IMR-90 (cell line): ENCODE measurements around the gene MBIP. TPM values are rescaled to one million over a fixed set of nuclear protein-coding genes. Genes with fewer than 3 reads are reported as not detected.

Experiments used
- ATAC-seq: fragments of 200-7000 bp; cut with Tn5 transposase; 2 replicates; pipeline ENCODE4 v1.9.1; 2020; ENCODE audit warnings: low read depth, mild to moderate bottlenecking, moderate library complexity
- BruUV-seq: library from RNA; stranded (reverse); fragments of 400-500 nt; replicated peaks from 2 replicates; lab custom pipeline; 2021; lab: Mats Ljungman, UMichigan
- CTCF ChIA-PET: fragments of 300-600 bp; formaldehyde crosslinking; extraction: SDS; loops from one replicate; lab custom pipeline; 2021; ENCODE audit warnings: antibody characterized with exemption; lab: Yijun Ruan, JAX
- POLR2A ChIA-PET: fragments of 300-600 bp; sonication (Branson Sonifier 250); formaldehyde crosslinking; loops from one replicate; lab custom pipeline; 2022; ENCODE audit warnings: antibody characterized with exemption; ENCODE audit not compliant: unreplicated experiment; lab: Charles Lee
- DNase-seq: peaks from one replicate; pipeline ENCODE4 v3.0.0; 2013
- H2AFZ ChIP-seq: replicated peaks from 2 replicates; pipeline ENCODE3; 2013; ENCODE audit warnings: low read length, mild to moderate bottlenecking; ENCODE audit not compliant: poor library complexity
- H2AK5ac ChIP-seq: 2 replicates; pipeline ENCODE4 v1.6.1; 2013; ENCODE audit warnings: low read depth, low read length, inconsistent platforms
- H2AK9ac ChIP-seq: replicated peaks from 2 replicates; pipeline ENCODE3; 2013; ENCODE audit warnings: mild to moderate bottlenecking, low read depth, low read length, moderate library complexity; ENCODE audit not compliant: poor library complexity
- H2BK120ac ChIP-seq: 2 replicates; pipeline ENCODE4 v1.6.1; 2013; ENCODE audit warnings: low read depth, low read length, inconsistent platforms
- H2BK15ac ChIP-seq: 3 replicates; pipeline ENCODE4 v1.6.1; 2013; ENCODE audit warnings: low read depth, low read length, inconsistent platforms
- H2BK20ac ChIP-seq: 2 replicates; pipeline ENCODE4 v1.6.1; 2013; ENCODE audit warnings: low read depth, mild to moderate bottlenecking, inconsistent platforms, low read length, moderate library complexity
- H2BK5ac ChIP-seq: 2 replicates; pipeline ENCODE4 v1.6.1; 2013; ENCODE audit warnings: mild to moderate bottlenecking, low read depth, low read length, inconsistent platforms; ENCODE audit not compliant: poor library complexity, severe bottlenecking
- H3K14ac ChIP-seq: replicated peaks from 2 replicates; pipeline ENCODE4 v1.6.1; 2013; ENCODE audit warnings: low read depth, low read length, inconsistent platforms
- H3K18ac ChIP-seq: 2 replicates; pipeline ENCODE4 v1.6.1; 2013; ENCODE audit warnings: low read depth, low read length, control low read depth
- H3K23ac ChIP-seq: 2 replicates; pipeline ENCODE4 v1.6.1; 2013; ENCODE audit warnings: low read depth, low read length, inconsistent platforms
- H3K27ac ChIP-seq: 2 replicates; pipeline ENCODE4 v1.5.1; 2013; ENCODE audit warnings: mild to moderate bottlenecking, control low read depth, low read length; ENCODE audit not compliant: insufficient read depth
- H3K27me3 ChIP-seq: 2 replicates; pipeline ENCODE4 v1.6.1; 2013; ENCODE audit warnings: low read length; ENCODE audit not compliant: control insufficient read depth, insufficient read depth
- H3K36me3 ChIP-seq: 2 replicates; pipeline ENCODE4 v1.6.1; 2013; ENCODE audit warnings: low read length, mixed read lengths; ENCODE audit not compliant: control insufficient read depth, insufficient read depth
- H3K4ac ChIP-seq: 2 replicates; pipeline ENCODE4 v1.6.1; 2013; ENCODE audit warnings: low read depth, low read length, inconsistent platforms
- H3K4me1 ChIP-seq: 2 replicates; pipeline ENCODE4 v1.6.1; 2013; ENCODE audit warnings: low read length, mixed read lengths; ENCODE audit not compliant: control insufficient read depth, insufficient read depth
- H3K4me2 ChIP-seq: 2 replicates; pipeline ENCODE4 v1.6.1; 2013; ENCODE audit warnings: low read depth, mild to moderate bottlenecking, control low read depth, low read length, moderate library complexity
- H3K4me3 ChIP-seq: 2 replicates; pipeline ENCODE4 v1.5.1; 2013; ENCODE audit warnings: low read depth, mild to moderate bottlenecking, control low read depth, low read length, moderate library complexity; ENCODE audit not compliant: insufficient read depth
- H3K56ac ChIP-seq: 2 replicates; pipeline ENCODE4 v1.6.1; 2013; ENCODE audit warnings: low read length, inconsistent platforms; ENCODE audit not compliant: insufficient read depth; ENCODE audit errors: extremely low read depth
- H3K79me1 ChIP-seq, 2 experiments: 2 replicates each; pipeline ENCODE4 v1.6.1; 2013; ENCODE audit warnings: low read length in 2 of 2, inconsistent platforms in 1 of 2, low read depth in 1 of 2
- H3K9ac ChIP-seq: 2 replicates; pipeline ENCODE4 v1.6.1; 2013; ENCODE audit warnings: low read depth, low read length, control low read depth
- H3K9me1 ChIP-seq: 2 replicates; pipeline ENCODE4 v1.6.1; 2013; ENCODE audit warnings: low read length, inconsistent platforms; ENCODE audit not compliant: insufficient read depth
- H3K9me3 ChIP-seq: 2 replicates; pipeline ENCODE4 v1.6.1; 2013; ENCODE audit warnings: low read length; ENCODE audit not compliant: control insufficient read depth, insufficient read depth
- H4K20me1 ChIP-seq: 2 replicates; pipeline ENCODE4 v1.6.1; 2013; ENCODE audit warnings: low read length, inconsistent platforms; ENCODE audit not compliant: insufficient read depth
- H4K5ac ChIP-seq: 2 replicates; pipeline ENCODE4 v1.6.1; 2013; ENCODE audit warnings: mild to moderate bottlenecking, low read depth, low read length, control low read depth
- H4K8ac ChIP-seq, 2 experiments: 2 replicates each; pipeline ENCODE4 v1.6.1; 2013; ENCODE audit warnings: low read depth in 2 of 2, low read length in 2 of 2, control low read depth in 1 of 2, inconsistent platforms in 1 of 2
- H4K91ac ChIP-seq: 2 replicates; pipeline ENCODE4 v1.6.1; 2013; ENCODE audit warnings: low read depth, low read length, inconsistent platforms; ENCODE audit not compliant: insufficient read depth
- CEBPB ChIP-seq: IDR thresholded peaks from 2 replicates; pipeline ENCODE4 v1.6.1; 2012; ENCODE audit warnings: low read depth, low read length, improper control_type of control experiment
- FOS ChIP-seq: fragments of 150-350 bp; IDR thresholded peaks from 2 replicates; pipeline ENCODE4 v1.6.1; 2016; ENCODE audit warnings: low read depth, low read length
- MAFK ChIP-seq: IDR thresholded peaks from 2 replicates; pipeline ENCODE4 v1.6.1; 2012; ENCODE audit warnings: low read depth, low read length, improper control_type of control experiment
- MXI1 ChIP-seq: IDR thresholded peaks from 2 replicates; pipeline ENCODE4 v1.6.1; 2012; ENCODE audit warnings: low read depth, mild to moderate bottlenecking, low read length, moderate library complexity, borderline replicate concordance
- NFE2L2 ChIP-seq: fragments of 150-350 bp; IDR thresholded peaks from 2 replicates; pipeline ENCODE4 v1.6.1; 2016; ENCODE audit warnings: low read depth, mild to moderate bottlenecking, low read length
- POLR2A ChIP-seq: IDR thresholded peaks from 2 replicates; pipeline ENCODE4 v1.6.1; 2012; ENCODE audit warnings: mild to moderate bottlenecking, low read depth, low read length
- RAD21 ChIP-seq: IDR thresholded peaks from 2 replicates; pipeline ENCODE4 v1.6.1; 2012; ENCODE audit warnings: low read length, improper control_type of control experiment
- RFX5 ChIP-seq: IDR thresholded peaks from 2 replicates; pipeline ENCODE4 v1.8.0; 2012; ENCODE audit warnings: low read depth, mild to moderate bottlenecking, low read length, moderate library complexity
- SMC3 ChIP-seq: fragments of 150-350 bp; IDR thresholded peaks from 2 replicates; pipeline ENCODE4 v1.6.1; 2016; ENCODE audit warnings: low read depth, mild to moderate bottlenecking, antibody characterized with exemption, low read length, moderate library complexity
- WGBS, 2 experiments: methylation state at CpG; one replicate each; pipeline versions ENCODE4 v1.1.5 to v1.1.7; 2013; ENCODE audit warnings: missing lambda C conversion rate in 2 of 2; ENCODE audit not compliant: insufficient read length in 1 of 2; ENCODE audit errors: extremely low coverage in 2 of 2; 5-methylcytosine and 5-hydroxymethylcytosine counted together
- dilution Hi-C: fragments of 300-500 bp; cut with HindIII; formaldehyde crosslinking; loops from one replicate; pipeline ENCODE4 v1.14.3; 2018; ENCODE audit warnings: low sequenced_read_pairs; ENCODE audit not compliant: unreplicated experiment
- in situ Hi-C: fragments of 300-500 bp; cut with MboI; formaldehyde crosslinking; loops from 3 replicates; pipeline ENCODE4 v1.14.3; 2019; ENCODE audit warnings: low sequenced_read_pairs, inconsistent platforms, mixed read lengths
- intact Hi-C: fragments of 100-400 bp; cut with micrococcal nuclease; formaldehyde crosslinking; loops from 2 replicates; pipeline ENCODE4 v1.10.0; 2022
- polyA plus RNA-seq, 3 experiments: library from polyadenylated mRNA; depleted of rRNA; stranded (reverse); fragments of >200 nt; gene quantifications; 2 replicates each; pipeline ENCODE4 v1.2.3, GENCODE V29; 2012; ENCODE audit warnings: low replicate concordance in 1 of 3
- total RNA-seq: library from RNA; depleted of rRNA; stranded (reverse); fragments of >200 nt; gene quantifications from 2 replicates; pipeline ENCODE4 v1.2.3, GENCODE V29; 2012
- TF ChIP-seq, protein P1 (sequence below): fragments of 150-350 bp; IDR thresholded peaks from 2 replicates; pipeline ENCODE4 v1.6.1; 2017; ENCODE audit warnings: mild to moderate bottlenecking, antibody characterized with exemption, low read length, low read depth
- TF ChIP-seq, protein P2 (sequence below): fragments of 150-350 bp; IDR thresholded peaks from 2 replicates; pipeline ENCODE4 v1.6.1; 2016; ENCODE audit warnings: low read depth, mild to moderate bottlenecking, low read length, moderate library complexity, borderline replicate concordance
- TF ChIP-seq, protein P3 (sequence below): conservative IDR thresholded peaks from 2 replicates; pipeline ENCODE4 v1.5.1; 2012; ENCODE audit warnings: mild to moderate bottlenecking, low read depth, low read length, improper control_type of control experiment

Gene MBIP
- total and polyA plus RNA-seq, 2 of the 4 experiments (the other 2 are of a cell fraction) = 9.3 to 17.4 TPM

DNA sequence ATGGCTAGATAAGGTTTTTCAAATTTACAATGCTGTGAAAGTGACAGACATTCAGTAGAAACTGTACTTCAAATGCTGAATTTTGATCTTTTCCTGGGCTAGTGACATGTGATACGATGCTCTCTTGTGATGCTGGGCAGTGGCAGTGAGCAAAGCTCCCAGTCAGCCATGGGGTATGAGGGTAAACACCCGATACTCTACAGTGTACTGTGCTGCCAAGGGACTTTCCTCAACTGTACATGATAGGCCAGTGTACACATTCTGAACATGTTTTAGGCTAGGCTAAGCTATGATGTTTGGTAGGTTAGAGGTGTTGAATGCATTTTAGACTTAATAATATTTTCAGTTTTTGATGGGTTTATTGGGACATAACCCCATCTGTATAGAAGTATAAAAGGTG, 17.6 kb downstream of the MBIP start:
- Histone ChIP-seq H2AFZ (no peak overlapping the region), H2BK15ac (no peak overlapping the region), H3K4ac (no peak overlapping the region), H4K5ac (no peak overlapping the region), H3K9me1 (0 out of 2 replicates have a peak, but pooled peaks cover 6% of the 10 kb centered on the region), H3K9me3 (no peaks in the 10 kb centered on the region), H3K36me3 (peaks cover 18% of the 10 kb centered on the region), H2AK5ac (no peak overlapping the region), H3K27me3 (no peaks in the 10 kb centered on the region), H3K4me2 (no peak overlapping the region), H3K9ac (no peak overlapping the region), H3K79me1 (peaks cover 7% of the 10 kb centered on the region in 2 experiments), H3K18ac (no peak overlapping the region), H3K56ac (no peak overlapping the region), H3K4me3 (no peak overlapping the region), H3K27ac (no peak overlapping the region), H4K8ac (no peak overlapping the region), H3K4me1 (peaks cover 2% of the 10 kb centered on the region; the same call in 1 of the 2 replicates), H4K20me1 (peaks cover 4% of the 10 kb centered on the region; the same call in 1 of the 2 replicates), H2BK120ac (no peak overlapping the region), H3K23ac (no peak overlapping the region), H3K14ac (no peak overlapping the region), H2AK9ac (no peak overlapping the region), H4K91ac (no peak overlapping the region), H2BK5ac (no peak overlapping the region), H2BK20ac (no peak overlapping the region)
- intact Hi-C loops (no loop called here), in situ Hi-C loops (no loop called here), dilution Hi-C loops (no loop called here)
- ATAC-seq (no peak), DNase-seq (no peak)
- CTCF ChIA-PET = interaction anchor here (0.7 kb wide), 1 partner anchor 1094 kb away, joined by 6 read pairs; no protein-coding TSS in a partner anchor
- BruUV-seq = no TSS peak
- POLR2A ChIA-PET = no interaction called here
- TF ChIP-seq, protein P1, sequence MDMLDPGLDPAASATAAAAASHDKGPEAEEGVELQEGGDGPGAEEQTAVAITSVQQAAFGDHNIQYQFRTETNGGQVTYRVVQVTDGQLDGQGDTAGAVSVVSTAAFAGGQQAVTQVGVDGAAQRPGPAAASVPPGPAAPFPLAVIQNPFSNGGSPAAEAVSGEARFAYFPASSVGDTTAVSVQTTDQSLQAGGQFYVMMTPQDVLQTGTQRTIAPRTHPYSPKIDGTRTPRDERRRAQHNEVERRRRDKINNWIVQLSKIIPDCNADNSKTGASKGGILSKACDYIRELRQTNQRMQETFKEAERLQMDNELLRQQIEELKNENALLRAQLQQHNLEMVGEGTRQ = no peak
- TF ChIP-seq NFE2L2 (no peak), RAD21 (no peak), MAFK (no peak), MXI1 (no peak), SMC3 (no peak), FOS (no peak), CEBPB (no peak), RFX5 (no peak), POLR2A (no peak)
- TF ChIP-seq, protein P2, sequence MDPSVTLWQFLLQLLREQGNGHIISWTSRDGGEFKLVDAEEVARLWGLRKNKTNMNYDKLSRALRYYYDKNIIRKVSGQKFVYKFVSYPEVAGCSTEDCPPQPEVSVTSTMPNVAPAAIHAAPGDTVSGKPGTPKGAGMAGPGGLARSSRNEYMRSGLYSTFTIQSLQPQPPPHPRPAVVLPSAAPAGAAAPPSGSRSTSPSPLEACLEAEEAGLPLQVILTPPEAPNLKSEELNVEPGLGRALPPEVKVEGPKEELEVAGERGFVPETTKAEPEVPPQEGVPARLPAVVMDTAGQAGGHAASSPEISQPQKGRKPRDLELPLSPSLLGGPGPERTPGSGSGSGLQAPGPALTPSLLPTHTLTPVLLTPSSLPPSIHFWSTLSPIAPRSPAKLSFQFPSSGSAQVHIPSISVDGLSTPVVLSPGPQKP = no peak
- TF ChIP-seq, protein P3, sequence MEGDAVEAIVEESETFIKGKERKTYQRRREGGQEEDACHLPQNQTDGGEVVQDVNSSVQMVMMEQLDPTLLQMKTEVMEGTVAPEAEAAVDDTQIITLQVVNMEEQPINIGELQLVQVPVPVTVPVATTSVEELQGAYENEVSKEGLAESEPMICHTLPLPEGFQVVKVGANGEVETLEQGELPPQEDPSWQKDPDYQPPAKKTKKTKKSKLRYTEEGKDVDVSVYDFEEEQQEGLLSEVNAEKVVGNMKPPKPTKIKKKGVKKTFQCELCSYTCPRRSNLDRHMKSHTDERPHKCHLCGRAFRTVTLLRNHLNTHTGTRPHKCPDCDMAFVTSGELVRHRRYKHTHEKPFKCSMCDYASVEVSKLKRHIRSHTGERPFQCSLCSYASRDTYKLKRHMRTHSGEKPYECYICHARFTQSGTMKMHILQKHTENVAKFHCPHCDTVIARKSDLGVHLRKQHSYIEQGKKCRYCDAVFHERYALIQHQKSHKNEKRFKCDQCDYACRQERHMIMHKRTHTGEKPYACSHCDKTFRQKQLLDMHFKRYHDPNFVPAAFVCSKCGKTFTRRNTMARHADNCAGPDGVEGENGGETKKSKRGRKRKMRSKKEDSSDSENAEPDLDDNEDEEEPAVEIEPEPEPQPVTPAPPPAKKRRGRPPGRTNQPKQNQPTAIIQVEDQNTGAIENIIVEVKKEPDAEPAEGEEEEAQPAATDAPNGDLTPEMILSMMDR = no peak
- no CpG with 5 or more reads among the region's 2 CpGs for WGBS, 2 experiments
